DOHH2 (cell line): ENCODE results near the gene LINC00305.

Experiments used
- EZH2phosphoT487 ChIP-seq: fragments of 200-600 bp; sonication (generic); IDR thresholded peaks from 2 replicates; pipeline ENCODE4 v1.6.1; 2017; ENCODE audit warnings: borderline replicate concordance, mild to moderate bottlenecking, antibody characterized with exemption, low read length, moderate library complexity, mixed read lengths
- TF ChIP-seq, protein P1 (sequence below): fragments of 200-600 bp; sonication (generic); IDR thresholded peaks from one replicate; pipeline ENCODE4 v1.5.1; 2014; ENCODE audit warnings: antibody characterized with exemption, mild to moderate bottlenecking, low read depth, low read length; ENCODE audit not compliant: poor library complexity, severe bottlenecking

DNA sequence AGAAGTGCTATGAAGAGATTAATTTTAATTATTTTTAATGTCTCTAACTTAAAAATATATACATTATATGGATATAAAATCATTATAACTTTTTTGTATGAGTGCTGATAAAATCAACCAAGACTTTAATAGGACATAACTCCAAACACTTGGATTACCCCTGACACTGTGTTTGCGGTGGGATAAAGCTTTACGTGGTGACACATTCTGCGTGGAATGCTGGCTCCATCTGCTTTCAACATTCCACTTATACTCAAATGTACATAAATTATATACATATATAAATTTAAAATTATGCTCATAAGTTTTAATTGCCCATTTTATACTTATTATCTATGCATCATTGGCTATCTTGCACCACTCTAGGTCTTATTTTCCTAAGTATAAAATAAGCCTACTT lies 30.5 kb downstream of the LINC00305 start:
- TF ChIP-seq, protein P1, sequence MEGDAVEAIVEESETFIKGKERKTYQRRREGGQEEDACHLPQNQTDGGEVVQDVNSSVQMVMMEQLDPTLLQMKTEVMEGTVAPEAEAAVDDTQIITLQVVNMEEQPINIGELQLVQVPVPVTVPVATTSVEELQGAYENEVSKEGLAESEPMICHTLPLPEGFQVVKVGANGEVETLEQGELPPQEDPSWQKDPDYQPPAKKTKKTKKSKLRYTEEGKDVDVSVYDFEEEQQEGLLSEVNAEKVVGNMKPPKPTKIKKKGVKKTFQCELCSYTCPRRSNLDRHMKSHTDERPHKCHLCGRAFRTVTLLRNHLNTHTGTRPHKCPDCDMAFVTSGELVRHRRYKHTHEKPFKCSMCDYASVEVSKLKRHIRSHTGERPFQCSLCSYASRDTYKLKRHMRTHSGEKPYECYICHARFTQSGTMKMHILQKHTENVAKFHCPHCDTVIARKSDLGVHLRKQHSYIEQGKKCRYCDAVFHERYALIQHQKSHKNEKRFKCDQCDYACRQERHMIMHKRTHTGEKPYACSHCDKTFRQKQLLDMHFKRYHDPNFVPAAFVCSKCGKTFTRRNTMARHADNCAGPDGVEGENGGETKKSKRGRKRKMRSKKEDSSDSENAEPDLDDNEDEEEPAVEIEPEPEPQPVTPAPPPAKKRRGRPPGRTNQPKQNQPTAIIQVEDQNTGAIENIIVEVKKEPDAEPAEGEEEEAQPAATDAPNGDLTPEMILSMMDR: no peak
- TF ChIP-seq EZH2phosphoT487: no peak
